ENCODE results near the gene PRICKLE2.

PRICKLE2 gene

GRCh38 chr3:64166584-64167162, 58.6 kb downstream of the PRICKLE2 start:
- no peak overlapping the region for H3K27ac ChIP-seq
- TF ChIP-seq, protein P1, sequence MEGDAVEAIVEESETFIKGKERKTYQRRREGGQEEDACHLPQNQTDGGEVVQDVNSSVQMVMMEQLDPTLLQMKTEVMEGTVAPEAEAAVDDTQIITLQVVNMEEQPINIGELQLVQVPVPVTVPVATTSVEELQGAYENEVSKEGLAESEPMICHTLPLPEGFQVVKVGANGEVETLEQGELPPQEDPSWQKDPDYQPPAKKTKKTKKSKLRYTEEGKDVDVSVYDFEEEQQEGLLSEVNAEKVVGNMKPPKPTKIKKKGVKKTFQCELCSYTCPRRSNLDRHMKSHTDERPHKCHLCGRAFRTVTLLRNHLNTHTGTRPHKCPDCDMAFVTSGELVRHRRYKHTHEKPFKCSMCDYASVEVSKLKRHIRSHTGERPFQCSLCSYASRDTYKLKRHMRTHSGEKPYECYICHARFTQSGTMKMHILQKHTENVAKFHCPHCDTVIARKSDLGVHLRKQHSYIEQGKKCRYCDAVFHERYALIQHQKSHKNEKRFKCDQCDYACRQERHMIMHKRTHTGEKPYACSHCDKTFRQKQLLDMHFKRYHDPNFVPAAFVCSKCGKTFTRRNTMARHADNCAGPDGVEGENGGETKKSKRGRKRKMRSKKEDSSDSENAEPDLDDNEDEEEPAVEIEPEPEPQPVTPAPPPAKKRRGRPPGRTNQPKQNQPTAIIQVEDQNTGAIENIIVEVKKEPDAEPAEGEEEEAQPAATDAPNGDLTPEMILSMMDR (IDR thresholded peaks at IDR 0.05) = peak; percentile 26; the same call in 1 of the 2 replicates
- no peak for TF ChIP-seq ZFX (IDR thresholded peaks at IDR 0.05; ENCODE audit: borderline replicate concordance)

- TF ChIP-seq ZFX (IDR thresholded peaks at IDR 0.05; ENCODE audit: borderline replicate concordance) = no peak
- TF ChIP-seq, protein P1 (IDR thresholded peaks at IDR 0.05) = no peak
- H3K27ac ChIP-seq = no peak overlapping the region
Measured at GRCh38 chr3:64164349-64164748, 60.9 kb downstream of the PRICKLE2 start.

- no peak overlapping the region for H3K27ac ChIP-seq
- TF ChIP-seq ZFX (IDR thresholded peaks at IDR 0.05; ENCODE audit: borderline replicate concordance) = no peak
- TF ChIP-seq, protein P1 (IDR thresholded peaks at IDR 0.05) = no peak
Measured at GRCh38 chr3:64163755-64164148, 61.5 kb downstream of the PRICKLE2 start.

DNA sequence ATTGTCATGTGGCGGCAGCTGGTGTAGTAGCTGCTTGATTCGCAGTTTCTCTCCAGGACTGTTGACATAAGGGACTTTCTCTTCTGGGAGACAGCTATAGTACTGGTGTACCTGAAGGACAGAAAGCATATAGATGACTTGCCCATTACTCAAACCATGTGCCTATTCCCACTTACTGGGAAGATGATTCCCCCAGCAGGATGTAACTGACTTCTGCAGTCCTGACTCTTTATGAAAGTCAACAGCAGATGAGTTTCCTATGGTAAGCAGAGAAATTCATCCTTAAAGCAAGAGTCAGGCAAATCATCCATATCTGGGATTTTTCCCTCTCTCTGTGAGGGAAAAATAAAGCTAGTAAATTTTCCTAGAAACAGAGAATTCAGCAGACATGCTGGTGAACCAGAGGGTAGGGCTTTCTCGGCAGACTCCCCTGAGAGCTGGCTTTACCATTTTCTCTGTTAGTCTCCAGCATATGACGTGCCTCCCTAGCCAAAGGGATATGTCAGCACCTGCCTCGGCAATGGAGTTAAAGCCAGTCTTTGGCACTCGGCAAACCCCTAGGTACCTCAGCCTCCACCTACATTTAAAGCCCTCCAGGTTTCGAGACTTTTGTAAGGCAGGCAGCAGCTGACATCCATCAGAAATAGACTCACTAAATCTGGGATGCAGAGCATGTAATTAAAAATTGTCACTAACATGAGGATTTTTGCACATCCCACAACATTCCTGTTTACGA, 62.1 kb downstream of the PRICKLE2 start:
- TF ChIP-seq, protein P1 (IDR thresholded peaks at IDR 0.05) = no peak
- TF ChIP-seq ZFX (IDR thresholded peaks at IDR 0.05; ENCODE audit: borderline replicate concordance) = no peak
- no peak overlapping the region for H3K27ac ChIP-seq

GRCh38 chr3:64161481-64161952, 63.7 kb downstream of the PRICKLE2 start:
- H3K27ac ChIP-seq = peak overlapping the region; percentile 46
- no peak for TF ChIP-seq ZFX (IDR thresholded peaks at IDR 0.05; ENCODE audit: borderline replicate concordance)
- TF ChIP-seq, protein P1 (IDR thresholded peaks at IDR 0.05) = no peak

GRCh38 chr3:64160000-64160695, 65.1 kb downstream of the PRICKLE2 start:
- TF ChIP-seq, protein P1 (IDR thresholded peaks at IDR 0.05) = no peak
- no peak overlapping the region for H3K27ac ChIP-seq

DNA sequence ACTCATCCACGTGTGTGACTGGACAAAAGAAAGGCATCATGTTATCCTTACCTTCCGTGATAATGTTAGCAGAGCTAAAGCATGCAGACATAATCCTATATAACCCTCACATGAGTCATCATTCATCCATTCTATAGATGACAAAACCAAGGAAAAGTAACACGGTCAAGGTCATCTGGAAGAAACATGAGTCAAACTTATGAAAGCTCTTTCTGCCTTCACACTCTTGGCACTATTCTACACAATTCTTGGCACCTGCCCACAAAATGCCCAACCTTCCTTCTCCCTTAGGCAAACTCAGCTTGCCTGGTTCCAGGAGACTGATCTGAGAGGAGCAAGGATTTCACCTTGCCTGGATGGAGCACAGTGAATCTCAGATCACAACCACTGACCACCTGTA, 66.9 kb downstream of the PRICKLE2 start:
- no peak overlapping the region for H3K27ac ChIP-seq
- no peak for TF ChIP-seq ZFX (IDR thresholded peaks at IDR 0.05; ENCODE audit: borderline replicate concordance)
- TF ChIP-seq, protein P1 (IDR thresholded peaks at IDR 0.05) = no peak
